Right cardiac atrium (tissue), 5 donors: Measurements from ENCODE around the gene AGBL1. TPM values are rescaled to one million over a fixed set of nuclear protein-coding genes. Genes with fewer than 3 reads are reported as not detected.

Experiments
- ATAC-seq, 2 donors: fragments of 200-7000 bp; cut with Tn5 transposase; one replicate each; pipeline versions ENCODE4 v1.8.0 to v1.9.1; 2020; ENCODE audit warnings: moderate library complexity in 2 of 2, mild to moderate bottlenecking in 1 of 2
- DNase-seq, 3 donors: peaks; one replicate each; pipeline ENCODE4 v3.0.0-alpha.2; 2020
- H3K27ac ChIP-seq: one replicate; pipeline ENCODE4 v1.5.1; 2013; ENCODE audit warnings: mild to moderate bottlenecking, low read length, control low read depth, moderate library complexity
- H3K27me3 ChIP-seq: one replicate; pipeline ENCODE4 v1.6.1; 2013; ENCODE audit not compliant: control insufficient read depth, insufficient read depth
- H3K4me1 ChIP-seq: one replicate; pipeline ENCODE4 v1.6.1; 2013; ENCODE audit warnings: low read length; ENCODE audit not compliant: control insufficient read depth, insufficient read depth
- H3K4me3 ChIP-seq: one replicate; pipeline ENCODE4 v1.5.1; 2013; ENCODE audit warnings: low read length, control low read depth
- H3K9me3 ChIP-seq: one replicate; pipeline ENCODE4 v1.6.1; 2013; ENCODE audit warnings: low read length; ENCODE audit not compliant: control insufficient read depth
- WGBS: extraction: QIAGEN DNeasy Blood & Tissue Kit; methylation state at CpG from one replicate; pipeline ENCODE4 v1.1.7; 2013; 5-methylcytosine and 5-hydroxymethylcytosine counted together
- intact Hi-C, 4 donors: fragments of 100-400 bp; cut with DNase I; formaldehyde crosslinking; loops; one replicate each; pipeline versions ENCODE4 v1.11.0 to v1.14.0; 2022 to 2023
- long read RNA-seq, 4 donors: library from polyadenylated mRNA; unstranded; transcript quantifications; one replicate each; pipeline ENCODE4 v2.0.0, GENCODE V29; 2020 to 2021
- polyA plus RNA-seq: library from polyadenylated mRNA; stranded (reverse); fragments of 200-250 nt; gene quantifications from one replicate; pipeline ENCODE4 v1.2.3, GENCODE V29; 2013
- total RNA-seq, 4 donors: library from RNA; stranded (reverse); fragmentation: NEBNext Ultra II Directional; extraction: Animal tissue kit (Norgen Biotek cat#: 25700); gene quantifications; one replicate each; pipeline ENCODE4 v1.2.1, GENCODE V29; 2021
- donor health status: healthy with polysubstance abuse.
- donor health status: DM: no; HTN: yes; CAD: no.
- donor health status: DM: no; HTN: no; CAD: no.
- donor health status: DM: no; HTN: yes; CAD: no; lungs with severe emphysema.
- donor health status: DM: yes; HTN: yes; CAD: no.

The AGBL1 gene
- total RNA-seq = not detected
- not detected for polyA plus RNA-seq
- long read RNA-seq, donor 1 = 0 reads
- long read RNA-seq, donor 2 = 0 reads
- long read RNA-seq, donor 3 = 0 reads
- long read RNA-seq, donor 4 = 0 reads

DNA sequence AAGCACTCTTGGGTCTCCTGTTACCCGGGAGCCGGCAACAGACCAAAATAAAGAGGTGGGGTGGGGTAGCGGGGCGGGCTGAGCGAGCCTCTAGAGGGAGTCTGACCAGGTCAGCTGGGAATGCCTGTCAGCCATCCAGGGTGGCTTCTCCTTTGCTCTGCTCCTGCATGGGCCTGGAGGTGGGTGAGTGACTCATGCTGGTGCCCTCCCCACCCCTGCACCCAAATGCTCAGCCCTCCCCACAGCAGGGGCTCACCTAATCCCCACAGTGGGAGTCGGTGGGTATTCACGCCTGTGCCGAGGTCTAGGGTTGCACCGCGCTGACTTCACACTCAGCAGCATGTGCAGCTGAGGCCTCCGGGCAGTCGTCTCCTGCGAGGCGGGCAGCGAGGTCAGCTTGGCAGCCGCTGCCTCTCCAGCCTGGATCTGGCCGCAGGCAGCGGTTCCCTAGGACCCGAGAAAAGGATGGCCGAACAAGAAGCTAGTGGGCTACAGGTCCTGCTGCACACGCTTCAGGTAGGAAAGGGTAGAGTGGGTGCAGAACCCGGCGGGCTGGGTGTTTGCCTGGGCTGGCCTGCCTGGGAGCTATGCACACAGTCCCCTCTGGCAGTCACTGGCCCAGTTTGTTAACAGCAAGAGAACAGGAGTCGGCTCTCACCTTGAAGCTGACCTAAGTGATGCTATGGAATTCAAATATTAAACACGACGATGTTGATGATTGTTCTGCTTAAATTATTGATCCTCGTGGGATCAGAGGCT is at the start of gene AGBL1:
Gene AGBL1, plus strand, starts transcription at position 364 of the 759 bp plus-strand sequence.
- no peak for DNase-seq
- H3K27me3 ChIP-seq = no peaks in the 10 kb centered on the region
- 67% methylated on average over 27 of the region's 27 CpGs for WGBS
- peak in 1 of 2 donors; percentile 29 for ATAC-seq
- H3K4me1 ChIP-seq = peaks cover 2% of the 10 kb centered on the region
- H3K4me3 ChIP-seq = no peak within 1 kb of the TSS
- H3K27ac ChIP-seq = no peak within 1 kb of the TSS
- intact Hi-C loops = no loop called here
- no peaks in the 10 kb centered on the region for H3K9me3 ChIP-seq

DNA sequence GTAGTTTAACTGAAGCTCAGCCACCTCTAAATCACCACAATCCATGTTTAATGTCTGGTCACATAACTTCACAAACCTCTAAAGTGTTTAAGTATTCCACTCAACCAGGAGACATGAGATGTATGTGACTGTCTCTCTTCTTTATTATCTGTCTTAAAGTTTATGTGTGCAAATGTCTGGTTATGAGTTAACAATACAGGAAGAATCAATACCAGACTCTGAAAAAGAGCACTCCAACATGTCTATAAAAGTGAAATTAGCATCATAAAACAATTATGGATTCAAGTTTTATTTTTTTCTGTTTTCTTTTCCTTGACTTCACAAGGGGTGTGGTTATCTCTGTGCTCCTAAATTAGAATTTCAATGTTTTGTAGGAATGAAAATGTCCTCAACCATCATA is 44.8 kb upstream of the AGBL1 start:
- DNase-seq (no peak), ATAC-seq (no peak)
- Histone ChIP-seq H3K9me3 (no peaks in the 10 kb centered on the region), H3K4me1 (no peaks in the 10 kb centered on the region), H3K27ac (no peak overlapping the region), H3K4me3 (no peak overlapping the region), H3K27me3 (peaks cover 2% of the 10 kb centered on the region)
- intact Hi-C loops = no loop called here

DNA sequence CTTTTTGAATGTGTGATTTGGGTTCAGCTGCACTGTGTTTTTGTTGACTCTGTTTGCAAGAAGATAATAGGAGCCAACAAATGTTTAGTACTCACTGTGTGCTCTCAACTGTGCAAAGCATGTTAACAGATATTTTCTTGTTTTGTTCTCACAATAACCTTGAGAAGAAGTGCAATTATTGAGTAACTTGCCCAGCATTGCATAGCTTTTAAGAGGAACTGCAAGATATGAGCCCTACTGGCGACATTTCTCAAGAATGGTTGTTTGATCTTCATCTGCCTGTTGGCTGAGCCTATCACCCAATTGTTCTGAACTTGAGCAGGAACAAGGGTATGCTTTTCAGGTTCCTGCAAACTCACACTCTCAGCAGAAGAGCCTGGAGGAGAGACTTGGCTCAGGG is 43.4 kb upstream of the AGBL1 start:
- Histone ChIP-seq H3K27ac (no peak overlapping the region), H3K9me3 (no peaks in the 10 kb centered on the region), H3K4me3 (no peak overlapping the region), H3K27me3 (peaks cover 2% of the 10 kb centered on the region), H3K4me1 (no peaks in the 10 kb centered on the region)
- 74% methylated on average over 1 of the region's 1 CpG for WGBS
- DNase-seq (no peak), ATAC-seq (no peak)
- intact Hi-C loops = no loop called here

- H3K27me3 ChIP-seq = peaks cover 2% of the 10 kb centered on the region
- H3K27ac ChIP-seq = no peak overlapping the region
- WGBS = 86% methylated on average over 1 of the region's 1 CpG
- H3K4me3 ChIP-seq = no peak overlapping the region
- no peaks in the 10 kb centered on the region for H3K9me3 ChIP-seq
- H3K4me1 ChIP-seq = no peaks in the 10 kb centered on the region
- intact Hi-C loops = no loop called here
- DNase-seq (no peak), ATAC-seq (no peak)
Observed at GRCh38 chr15:86038491-86038890, 41.2 kb upstream of the AGBL1 start.

DNA sequence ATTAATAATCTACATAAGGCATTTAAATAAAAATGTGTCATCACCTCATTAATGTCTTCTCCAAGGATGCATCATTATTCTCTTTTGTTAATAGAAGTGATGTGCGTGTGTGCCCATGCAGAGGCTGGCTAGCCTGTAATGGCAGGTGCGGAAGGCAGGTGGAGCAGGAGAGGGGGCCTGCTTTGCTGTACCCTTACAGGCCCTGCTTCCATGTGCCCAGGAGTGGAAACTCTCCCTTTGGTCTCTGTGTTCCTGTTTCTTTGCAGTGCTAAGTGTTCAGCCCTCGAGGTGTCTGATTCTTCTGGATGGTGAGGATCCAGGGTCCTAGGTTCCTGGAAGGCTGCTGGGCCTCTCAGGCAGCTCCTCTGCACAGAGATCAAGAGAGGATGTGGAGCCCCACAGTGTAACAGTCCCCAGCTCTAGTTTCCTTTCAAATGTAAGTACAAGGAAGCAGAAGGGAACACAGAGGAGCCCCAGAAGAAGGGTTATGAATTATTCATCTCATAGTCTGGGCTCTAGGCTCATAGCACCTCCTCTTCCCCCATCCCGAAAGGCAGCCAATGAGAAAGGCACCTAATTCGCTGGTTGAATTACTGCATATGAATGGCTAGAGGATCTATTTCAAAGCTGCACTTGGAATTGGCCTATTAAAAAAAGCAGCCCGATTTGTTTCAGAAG is 39.2 kb upstream of the AGBL1 start:
- ATAC-seq (no peak), DNase-seq (no peak)
- Histone ChIP-seq H3K27ac (no peak overlapping the region), H3K27me3 (peaks cover 2% of the 10 kb centered on the region), H3K4me3 (no peak overlapping the region), H3K9me3 (no peaks in the 10 kb centered on the region), H3K4me1 (no peaks in the 10 kb centered on the region)
- 69% methylated on average over 6 of the region's 6 CpGs for WGBS
- intact Hi-C loops = no loop called here

DNA sequence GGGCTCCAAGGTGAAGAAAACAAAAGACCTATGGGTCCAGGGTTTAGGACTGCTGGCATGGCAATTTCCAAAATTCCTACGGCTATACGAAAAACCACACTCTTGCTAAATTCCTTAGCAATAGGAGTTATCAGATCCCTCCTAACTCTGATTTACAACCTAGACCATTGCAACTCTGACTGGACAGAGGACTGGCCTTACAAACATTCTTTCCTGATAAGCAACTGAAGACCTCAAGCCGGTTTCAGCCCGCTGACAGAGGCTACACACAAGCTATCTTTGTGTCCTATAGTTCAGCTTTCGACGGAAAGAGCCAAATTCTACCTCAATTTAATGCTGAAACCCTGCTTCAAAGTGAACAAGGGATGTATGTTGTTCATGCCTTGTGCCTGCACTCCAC is 38.3 kb upstream of the AGBL1 start:
- no peaks in the 10 kb centered on the region for H3K4me1 ChIP-seq
- H3K27me3 ChIP-seq = peaks cover 2% of the 10 kb centered on the region
- ATAC-seq = no peak
- H3K27ac ChIP-seq = no peak overlapping the region
- WGBS = 33% methylated on average over 6 of the region's 6 CpGs
- H3K9me3 ChIP-seq = no peaks in the 10 kb centered on the region
- no peak overlapping the region for H3K4me3 ChIP-seq
- no peak for DNase-seq
- intact Hi-C loops = no loop called here

DNA sequence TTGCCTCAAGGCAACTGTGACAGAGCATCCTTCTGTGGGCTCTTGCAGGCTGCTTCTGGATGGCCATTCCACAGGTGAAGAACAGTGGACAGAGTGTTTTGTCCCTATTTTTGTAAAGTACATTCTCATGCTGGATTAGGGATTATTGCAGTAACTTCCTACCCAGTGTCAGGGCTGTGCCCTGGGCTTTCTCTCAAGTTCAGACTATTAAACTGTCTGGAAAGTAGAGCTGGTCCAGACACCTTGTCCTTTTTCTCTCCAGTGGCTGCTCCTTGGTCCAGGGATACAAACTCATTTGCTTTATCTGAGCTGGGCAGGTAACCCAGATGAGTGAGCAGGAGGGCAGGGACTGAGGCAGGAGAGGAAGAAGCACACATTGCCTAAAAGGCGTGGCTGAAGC is 37.4 kb upstream of the AGBL1 start:
- ATAC-seq = no peak
- H3K27ac ChIP-seq = no peak overlapping the region
- H3K27me3 ChIP-seq = no peaks in the 10 kb centered on the region
- H3K4me3 ChIP-seq = no peak overlapping the region
- intact Hi-C loops = no loop called here
- 84% methylated on average over 1 of the region's 1 CpG for WGBS
- H3K9me3 ChIP-seq = no peaks in the 10 kb centered on the region
- no peak for DNase-seq
- H3K4me1 ChIP-seq = no peaks in the 10 kb centered on the region

DNA sequence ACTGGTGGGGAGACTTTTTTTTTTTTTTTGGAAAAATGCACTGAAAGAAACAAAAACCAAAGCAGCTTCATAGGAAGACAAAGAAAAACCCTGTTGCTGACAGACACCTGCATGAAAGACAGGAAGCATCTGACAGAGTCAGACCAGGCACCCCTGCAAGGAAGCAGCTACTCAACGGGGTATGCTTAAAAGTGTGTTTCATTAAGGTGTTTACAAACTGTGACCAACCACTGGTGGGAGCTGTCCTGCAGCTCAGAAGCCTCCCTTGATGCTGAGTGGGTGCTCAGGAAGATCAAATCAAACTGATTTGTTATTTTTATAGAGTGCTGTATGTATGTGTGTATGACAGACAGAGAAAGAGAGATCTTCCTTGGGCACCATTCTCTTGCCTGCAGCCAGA is 34.7 kb upstream of the AGBL1 start:
- Histone ChIP-seq H3K27ac (no peak overlapping the region), H3K4me3 (no peak overlapping the region), H3K9me3 (no peaks in the 10 kb centered on the region), H3K4me1 (no peaks in the 10 kb centered on the region), H3K27me3 (no peaks in the 10 kb centered on the region)
- ATAC-seq = no peak
- 7% methylated on average over 1 of the region's 1 CpG for WGBS
- intact Hi-C loops = no loop called here
- DNase-seq = no peak

DNA sequence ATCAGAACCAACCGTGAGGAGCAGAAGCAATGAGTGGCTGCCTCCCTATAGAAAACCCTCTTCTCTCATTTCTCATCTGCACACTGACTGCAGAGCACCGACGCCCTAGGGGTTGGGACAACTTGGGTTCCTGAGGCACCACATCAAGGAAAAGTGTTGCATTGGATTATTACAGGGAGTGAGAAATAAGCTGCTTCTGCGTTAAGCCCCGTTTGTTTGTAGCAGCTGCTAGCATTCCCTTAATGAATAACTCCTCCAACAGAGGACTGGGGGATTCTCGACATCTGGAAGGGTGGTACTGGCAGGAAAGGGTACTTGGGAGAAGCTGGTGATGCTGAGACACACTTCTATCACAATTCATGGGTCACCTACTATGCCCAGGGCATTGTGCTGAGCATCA is 25.3 kb upstream of the AGBL1 start:
- H3K27me3 ChIP-seq = no peaks in the 10 kb centered on the region
- DNase-seq = no peak
- intact Hi-C loops = no loop called here
- H3K27ac ChIP-seq = no peak overlapping the region
- no peaks in the 10 kb centered on the region for H3K4me1 ChIP-seq
- no peak for ATAC-seq
- H3K4me3 ChIP-seq = no peak overlapping the region
- no peaks in the 10 kb centered on the region for H3K9me3 ChIP-seq
- 74% methylated on average over 6 of the region's 6 CpGs for whole genome bisulfite sequencing

GRCh38 chr15:86055688-86056087 is 24.0 kb upstream of the AGBL1 start:
- ATAC-seq (no peak), DNase-seq (no peak)
- 79% methylated on average over 4 of the region's 4 CpGs for WGBS

GRCh38 chr15:86059851-86060250 is 19.8 kb upstream of the AGBL1 start:
- H3K27ac ChIP-seq = no peak overlapping the region
- H3K9me3 ChIP-seq = no peaks in the 10 kb centered on the region
- peaks cover 2% of the 10 kb centered on the region for H3K27me3 ChIP-seq
- no peak for ATAC-seq
- WGBS = 64% methylated on average over 4 of the region's 4 CpGs
- no peak for DNase-seq
- H3K4me1 ChIP-seq = no peaks in the 10 kb centered on the region
- intact Hi-C loops = no loop called here
- no peak overlapping the region for H3K4me3 ChIP-seq

More at GRCh38 chr15:86055688-86056087, 24.0 kb upstream of the AGBL1 start:
- Histone ChIP-seq H3K4me1 (no peaks in the 10 kb centered on the region), H3K27ac (no peak overlapping the region), H3K4me3 (no peak overlapping the region), H3K27me3 (no peaks in the 10 kb centered on the region), H3K9me3 (no peaks in the 10 kb centered on the region)
- intact Hi-C loops = no loop called here
